GM18511 (cell line): ENCODE measurements around the gene ADAMTS6.

Experiments
- ATAC-seq: cut with Tn5 transposase; IDR thresholded peaks from one replicate; pipeline ENCODE4 v1.9.1; 2021; ENCODE audit warnings: mild to moderate bottlenecking, moderate library complexity; ENCODE audit not compliant: unreplicated experiment

ADAMTS6 gene

GRCh38 chr5:65111961-65112658, 369.6 kb downstream of the ADAMTS6 start:
- ATAC-seq = no peak

- no peak for ATAC-seq
Measured at GRCh38 chr5:65108786-65109743, 372.7 kb downstream of the ADAMTS6 start.

- no peak for ATAC-seq
Measured at GRCh38 chr5:65105301-65105700, 376.4 kb downstream of the ADAMTS6 start.

GRCh38 chr5:65104831-65105230, 376.9 kb downstream of the ADAMTS6 start:
- no peak for ATAC-seq

GRCh38 chr5:65103756-65104440, 377.8 kb downstream of the ADAMTS6 start:
- ATAC-seq = no peak

- ATAC-seq = peak; percentile 86
Measured at GRCh38 chr5:65102976-65103711, 378.6 kb downstream of the ADAMTS6 start.

GRCh38 chr5:65102371-65102975, 379.2 kb downstream of the ADAMTS6 start:
- peak; percentile 21 for ATAC-seq

GRCh38 chr5:65101632-65102100, 380.1 kb downstream of the ADAMTS6 start:
- no peak for ATAC-seq

- no peak for ATAC-seq
Measured at GRCh38 chr5:65100911-65101631, 380.6 kb downstream of the ADAMTS6 start.
